ENCODE measurements around the gene ANKAR. TPM values are rescaled to one million over a fixed set of nuclear protein-coding genes. Genes with fewer than 3 reads are reported as not detected.

Gene ANKAR
- total and polyA plus RNA-seq, 12 donors: 2.4 to 17.2 (median 6.0) TPM

DNA sequence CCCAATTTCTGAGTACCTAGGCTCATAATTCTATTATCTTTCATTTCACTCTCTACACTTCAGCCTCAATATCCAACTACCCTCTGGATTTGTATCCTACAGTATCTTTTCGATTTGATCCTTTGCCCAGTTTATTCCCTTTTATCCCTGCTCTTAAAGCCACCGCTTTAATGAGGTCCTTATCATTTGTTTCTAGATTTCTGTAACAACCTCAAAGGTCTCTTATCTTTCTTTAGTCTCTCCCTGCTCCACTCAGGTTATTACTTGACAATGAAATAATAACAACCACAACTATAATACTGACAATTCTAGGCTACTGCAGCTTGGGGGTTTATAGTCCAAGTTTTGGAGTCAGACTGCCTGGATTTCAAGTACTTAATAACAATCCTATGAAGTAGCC, 39.1 kb upstream of the ANKAR start:
- H3K27me3 ChIP-seq: no peaks in the 10 kb centered on the region
- no peak overlapping the region for H3K4me3 ChIP-seq
- WGBS, 4 donors: 63 to 71% (median 65%) methylated on average over 2 of the region's 2 CpGs
- H3K4me1 ChIP-seq (replicated peaks in 1 of 2): no peaks in the 10 kb centered on the region
- no peaks in the 10 kb centered on the region for H3K9me3 ChIP-seq (replicated peaks in 1 of 3)
- intact Hi-C loops (cut with DNase I): loop anchor here (10.0 kb wide), 2 partner anchors 51 to 171 kb away; partner anchors contain the start of gene SLC40A1 (in 2 of the 2)
- DNase-seq: no peak
- no peak overlapping the region for H3K27ac ChIP-seq
- no peak for TF ChIP-seq CTCF (IDR thresholded peaks at IDR 0.05)
- TF ChIP-seq POLR2A (IDR thresholded peaks at IDR 0.05): no peak
- no peaks in the 10 kb centered on the region for H3K36me3 ChIP-seq (replicated peaks in 1 of 2)

- TF ChIP-seq POLR2A (IDR thresholded peaks at IDR 0.05) (no peak), CTCF (IDR thresholded peaks at IDR 0.05) (no peak)
- H3K4me1 ChIP-seq (replicated peaks in 1 of 2): no peaks in the 10 kb centered on the region
- no peak overlapping the region for H3K4me3 ChIP-seq
- H3K27me3 ChIP-seq: no peaks in the 10 kb centered on the region
- no peaks in the 10 kb centered on the region for H3K36me3 ChIP-seq (replicated peaks in 1 of 2)
- intact Hi-C loops (cut with DNase I): loop anchor here (10.0 kb wide), 2 partner anchors 54 to 174 kb away; partner anchors contain the start of gene SLC40A1 (in 2 of the 2)
- no peak for DNase-seq
- H3K9me3 ChIP-seq (replicated peaks in 1 of 3): no peaks in the 10 kb centered on the region
- WGBS, 4 donors: 90 to 97% (median 96%) methylated on average over 4 of the region's 4 CpGs
- no peak overlapping the region for H3K27ac ChIP-seq
These were observed 36.0 kb upstream of the ANKAR start for GRCh38 chr2:189638301-189639006.

GRCh38 chr2:189639007-189639609, 35.4 kb upstream of the ANKAR start:
- Histone ChIP-seq H3K4me3 (no peak overlapping the region), H3K9me3 (replicated peaks in 1 of 3) (no peaks in the 10 kb centered on the region), H3K27ac (no peak overlapping the region), H3K4me1 (replicated peaks in 1 of 2) (no peaks in the 10 kb centered on the region), H3K36me3 (replicated peaks in 1 of 2) (no peaks in the 10 kb centered on the region), H3K27me3 (no peaks in the 10 kb centered on the region)
- DNase-seq: no peak
- TF ChIP-seq POLR2A (IDR thresholded peaks at IDR 0.05) (no peak), CTCF (IDR thresholded peaks at IDR 0.05) (no peak)
- WGBS, 4 donors: 56 to 66% (median 58%) methylated on average over 3 of the region's 3 CpGs
- intact Hi-C loops (cut with DNase I): loop anchor here (10.0 kb wide), 2 partner anchors 54 to 174 kb away; partner anchors contain the start of gene SLC40A1 (in 2 of the 2)

GRCh38 chr2:189641002-189641401, 33.5 kb upstream of the ANKAR start:
- no peak overlapping the region for H3K27ac ChIP-seq
- intact Hi-C loops (cut with DNase I): no loop called here
- no peaks in the 10 kb centered on the region for H3K27me3 ChIP-seq
- DNase-seq: no peak
- 81 to 95% (median 85%) methylated on average over 1 of the region's 1 CpG for WGBS, 4 donors
- H3K9me3 ChIP-seq (replicated peaks in 1 of 3): no peaks in the 10 kb centered on the region
- no peaks in the 10 kb centered on the region for H3K36me3 ChIP-seq (replicated peaks in 1 of 2)
- TF ChIP-seq CTCF (IDR thresholded peaks at IDR 0.05): no peak
- no peak for TF ChIP-seq POLR2A (IDR thresholded peaks at IDR 0.05)
- H3K4me3 ChIP-seq: no peak overlapping the region
- H3K4me1 ChIP-seq (replicated peaks in 1 of 2): no peaks in the 10 kb centered on the region
